Body of pancreas (tissue), 4 donors: ENCODE measurements around the gene MGLL.

Experiments
- CTCF ChIP-seq, 7 experiments: fragments of 450-650 bp in 4 of 7; fragments of 200-600 bp in 3 of 7; sonication (generic) in 3 of 7; IDR thresholded peaks; one replicate each; pipeline ENCODE4 v1.5.1; 2016 to 2019; ENCODE audit warnings: antibody characterized with exemption in 7 of 7
- POLR2A ChIP-seq, 3 donors: fragments of 450-650 bp; IDR thresholded peaks; one replicate each; pipeline ENCODE4 v1.6.1; 2016; ENCODE audit warnings: antibody characterized with exemption in 3 of 3, mild to moderate bottlenecking in 2 of 3

GRCh38 chr3:127801731-127802313, 20.5 kb downstream of the MGLL start:
- TF ChIP-seq POLR2A (IDR thresholded peaks at IDR 0.05), result no peak
- TF ChIP-seq CTCF (IDR thresholded peaks at IDR 0.05), result no peak
